Measurements from ENCODE around the gene SCMH1. TPM values are rescaled to one million over a fixed set of nuclear protein-coding genes. Genes with fewer than 3 reads are reported as not detected.

SCMH1 gene
- total and polyA plus RNA-seq, 4 experiments from 2014 or later, result 5.3 to 27.3 (median 14.7) TPM

GRCh38 chr1:40984531-40984930, 257.6 kb downstream of the SCMH1 start:
- no peaks in the 10 kb centered on the region for H3K9me3 Mint-ChIP-seq
- no peaks in the 10 kb centered on the region for H3K27me3 Mint-ChIP-seq
- CTCF ChIA-PET (ENCODE audit: partially characterized antibody), result interaction anchor here (2.6 kb wide), 1 partner anchor 20 kb away, joined by 9 read pairs; no protein-coding TSS in a partner anchor

GRCh38 chr1:40984066-40984465, 258.0 kb downstream of the SCMH1 start:
- Histone ChIP-seq H3K9me3 (ENCODE audit: control insufficient read depth in 1 of 2, low read length in 2 of 2) (no peaks in the 10 kb centered on the region), H3K4me1 (ENCODE audit: insufficient read depth, low read length) (peaks cover 21% of the 10 kb centered on the region), H3K36me3 (ENCODE audit: insufficient read depth, low read length) (peaks cover 53% of the 10 kb centered on the region), H3K27ac (ENCODE audit: low read depth, low read length) (no peak overlapping the region), H3K27me3 (ENCODE audit: insufficient read depth, low read length) (no peaks in the 10 kb centered on the region), H3K4me3 (ENCODE audit: low read length in 2 of 2) (no peak overlapping the region)
- Mint-ChIP-seq H3K9me3 (no peaks in the 10 kb centered on the region), H3K4me3 (no peak overlapping the region), H3K36me3 (peaks cover 45 to 61% of the 10 kb centered on the region in 2 donors), H3K27me3 (no peaks in the 10 kb centered on the region), H3K27ac (no peak overlapping the region), H3K4me1 (peaks cover 20 to 31% (median 24%) of the 10 kb centered on the region in 4 donors)
- DNase-seq, result no peak
- CTCF ChIA-PET (ENCODE audit: partially characterized antibody), result no interaction called here
- intact Hi-C loops (cut with micrococcal nuclease), result no loop called here
- POLR2A ChIA-PET (ENCODE audit: partially characterized antibody), result no interaction called here

More at GRCh38 chr1:40984531-40984930, 257.6 kb downstream of the SCMH1 start:
- intact Hi-C loops (cut with micrococcal nuclease), result no loop called here
- H3K27ac ChIP-seq (ENCODE audit: low read depth, low read length), result no peak overlapping the region
- peaks cover 57% of the 10 kb centered on the region for H3K36me3 ChIP-seq (ENCODE audit: insufficient read depth, low read length)
- DNase-seq, result no peak
- peaks cover 49 to 66% of the 10 kb centered on the region in 2 donors for H3K36me3 Mint-ChIP-seq
- H3K9me3 ChIP-seq (ENCODE audit: control insufficient read depth in 1 of 2, low read length in 2 of 2), result no peaks in the 10 kb centered on the region
- H3K27ac Mint-ChIP-seq, result no peak overlapping the region
- no peaks in the 10 kb centered on the region for H3K27me3 ChIP-seq (ENCODE audit: insufficient read depth, low read length)
- H3K4me3 Mint-ChIP-seq, result no peak overlapping the region
- peaks cover 19% of the 10 kb centered on the region for H3K4me1 ChIP-seq (ENCODE audit: insufficient read depth, low read length)
- POLR2A ChIA-PET (ENCODE audit: partially characterized antibody), result interaction anchor here (1.2 kb wide), 1 partner anchor 14 kb away, joined by 3 read pairs; no protein-coding TSS in a partner anchor
- peaks cover 20 to 31% (median 24%) of the 10 kb centered on the region in 4 donors for H3K4me1 Mint-ChIP-seq
- no peak overlapping the region for H3K4me3 ChIP-seq (ENCODE audit: low read length in 2 of 2)

- Histone ChIP-seq H3K4me1 (ENCODE audit: insufficient read depth, low read length) (peaks cover 25% of the 10 kb centered on the region), H3K36me3 (ENCODE audit: insufficient read depth, low read length) (peaks cover 47% of the 10 kb centered on the region), H3K9me3 (ENCODE audit: control insufficient read depth in 1 of 2, low read length in 2 of 2) (no peaks in the 10 kb centered on the region), H3K27me3 (ENCODE audit: insufficient read depth, low read length) (no peaks in the 10 kb centered on the region), H3K4me3 (ENCODE audit: low read length in 2 of 2) (no peak overlapping the region), H3K27ac (ENCODE audit: low read depth, low read length) (no peak overlapping the region)
- H3K9me3 Mint-ChIP-seq, result no peaks in the 10 kb centered on the region
- intact Hi-C loops (cut with micrococcal nuclease), result no loop called here
- no peak for DNase-seq
- peaks cover 22 to 31% (median 24%) of the 10 kb centered on the region in 4 donors for H3K4me1 Mint-ChIP-seq
- CTCF ChIA-PET (ENCODE audit: partially characterized antibody), result interaction anchor here (1.7 kb wide), 1 partner anchor 20 kb away, joined by 8 read pairs; no protein-coding TSS in a partner anchor
- peak overlapping the region in 1 of 7 donors; percentile 25 for H3K27ac Mint-ChIP-seq
- peaks cover 37 to 53% of the 10 kb centered on the region in 2 donors for H3K36me3 Mint-ChIP-seq
- H3K27me3 Mint-ChIP-seq, result no peaks in the 10 kb centered on the region
- H3K4me3 Mint-ChIP-seq, result no peak overlapping the region
- POLR2A ChIA-PET (ENCODE audit: partially characterized antibody), result no interaction called here
Observed at GRCh38 chr1:40983286-40983685, 258.8 kb downstream of the SCMH1 start.

GRCh38 chr1:40982721-40983120, 259.4 kb downstream of the SCMH1 start:
- Histone ChIP-seq H3K9me3 (ENCODE audit: control insufficient read depth in 1 of 2, low read length in 2 of 2) (no peaks in the 10 kb centered on the region), H3K27ac (ENCODE audit: low read depth, low read length) (no peak overlapping the region), H3K4me1 (ENCODE audit: insufficient read depth, low read length) (peaks cover 25% of the 10 kb centered on the region), H3K27me3 (ENCODE audit: insufficient read depth, low read length) (no peaks in the 10 kb centered on the region), H3K4me3 (ENCODE audit: low read length in 2 of 2) (no peak overlapping the region), H3K36me3 (ENCODE audit: insufficient read depth, low read length) (peaks cover 41% of the 10 kb centered on the region)
- no peak for DNase-seq
- CTCF ChIA-PET (ENCODE audit: partially characterized antibody), result interaction anchor here (1.7 kb wide), 1 partner anchor 20 kb away, joined by 8 read pairs; no protein-coding TSS in a partner anchor
- Mint-ChIP-seq H3K9me3 (no peaks in the 10 kb centered on the region), H3K4me1 (peaks cover 22 to 31% (median 24%) of the 10 kb centered on the region in 4 donors), H3K36me3 (peaks cover 31 to 47% of the 10 kb centered on the region in 2 donors), H3K27ac (peak overlapping the region in 2 of 7 donors; percentile 41 to 63), H3K4me3 (no peak overlapping the region), H3K27me3 (no peaks in the 10 kb centered on the region)
- POLR2A ChIA-PET (ENCODE audit: partially characterized antibody), result interaction anchor here (1.5 kb wide), 1 partner anchor 7 kb away, joined by 4 read pairs; no protein-coding TSS in a partner anchor
- intact Hi-C loops (cut with micrococcal nuclease), result no loop called here

- ChIA-PET POLR2A (ENCODE audit: partially characterized antibody) (interaction anchor here (1.5 kb wide), 1 partner anchor 8 kb away, joined by 4 read pairs; no protein-coding TSS in a partner anchor), CTCF (ENCODE audit: partially characterized antibody) (interaction anchor here (1.7 kb wide), 1 partner anchor 21 kb away, joined by 8 read pairs; no protein-coding TSS in a partner anchor)
- no peaks in the 10 kb centered on the region for H3K9me3 ChIP-seq (ENCODE audit: control insufficient read depth in 1 of 2, low read length in 2 of 2)
- H3K36me3 ChIP-seq (ENCODE audit: insufficient read depth, low read length), result peaks cover 33% of the 10 kb centered on the region
- H3K36me3 Mint-ChIP-seq, result peaks cover 24 to 39% of the 10 kb centered on the region in 2 donors
- no peaks in the 10 kb centered on the region for H3K27me3 Mint-ChIP-seq
- intact Hi-C loops (cut with micrococcal nuclease), result no loop called here
- H3K9me3 Mint-ChIP-seq, result no peaks in the 10 kb centered on the region
- H3K4me1 Mint-ChIP-seq, result peaks cover 22 to 31% (median 24%) of the 10 kb centered on the region in 4 donors
- H3K4me1 ChIP-seq (ENCODE audit: insufficient read depth, low read length), result peaks cover 25% of the 10 kb centered on the region
- no peaks in the 10 kb centered on the region for H3K27me3 ChIP-seq (ENCODE audit: insufficient read depth, low read length)
- H3K4me3 ChIP-seq (ENCODE audit: low read length in 2 of 2), result no peak overlapping the region
- H3K4me3 Mint-ChIP-seq, result peak overlapping the region in 5 of 8 donors; percentile 20 to 65 (median 49)
- peak overlapping the region in 3 of 7 donors; percentile 63 to 94 (median 70) for H3K27ac Mint-ChIP-seq
- H3K27ac ChIP-seq (ENCODE audit: low read depth, low read length), result no peak overlapping the region
- DNase-seq, result no peak
Observed at GRCh38 chr1:40981691-40982448, 260.2 kb downstream of the SCMH1 start.

GRCh38 chr1:40980453-40981121, 261.5 kb downstream of the SCMH1 start:
- H3K4me3 ChIP-seq (ENCODE audit: low read length in 2 of 2), result peak overlapping the region; percentile 37 to 80
- H3K27ac Mint-ChIP-seq, result peak overlapping the region; percentile 88 to 98 (median 92)
- no peaks in the 10 kb centered on the region for H3K9me3 ChIP-seq (ENCODE audit: control insufficient read depth in 1 of 2, low read length in 2 of 2)
- ChIA-PET CTCF (ENCODE audit: partially characterized antibody) (interaction anchor here (1.6 to 3.8 kb wide), 3 partner anchors 23 to 31 kb away, joined by 3 to 32 read pairs (median 7); no protein-coding TSS in a partner anchor), POLR2A (ENCODE audit: partially characterized antibody) (interaction anchor here (1.2 to 2.9 kb wide), 10 partner anchors 12 to 503 kb away, joined by 3 to 25 read pairs (median 7); partner anchors contain the start of genes CITED4, NFYC and SCMH1)
- H3K27me3 Mint-ChIP-seq, result no peaks in the 10 kb centered on the region
- peak; percentile 56 to 68 (median 66) for DNase-seq
- intact Hi-C loops (cut with micrococcal nuclease), result no loop called here
- peaks cover 13 to 28% of the 10 kb centered on the region in 2 donors for H3K36me3 Mint-ChIP-seq
- peak overlapping the region; percentile 81 for H3K27ac ChIP-seq (ENCODE audit: low read depth, low read length)
- peaks cover 25% of the 10 kb centered on the region for H3K4me1 ChIP-seq (ENCODE audit: insufficient read depth, low read length)
- H3K27me3 ChIP-seq (ENCODE audit: insufficient read depth, low read length), result no peaks in the 10 kb centered on the region
- peaks cover 19 to 31% (median 22%) of the 10 kb centered on the region in 4 donors for H3K4me1 Mint-ChIP-seq
- H3K4me3 Mint-ChIP-seq, result peak overlapping the region; percentile 83 to 97 (median 90)
- no peaks in the 10 kb centered on the region for H3K9me3 Mint-ChIP-seq
- peaks cover 22% of the 10 kb centered on the region for H3K36me3 ChIP-seq (ENCODE audit: insufficient read depth, low read length)
